GF-D8 (cell line): ENCODE data around the gene ANXA4.
"Not testable (repeated sequence)": the region's sequence is repeated elsewhere in the genome, so short reads cannot be mapped to it uniquely, and the experiment has no call there.

Source experiments
- DNase-seq: peaks from one replicate; lab custom pipeline; 2025; lab: John Stamatoyannopoulos, UW

Gene ANXA4

DNA sequence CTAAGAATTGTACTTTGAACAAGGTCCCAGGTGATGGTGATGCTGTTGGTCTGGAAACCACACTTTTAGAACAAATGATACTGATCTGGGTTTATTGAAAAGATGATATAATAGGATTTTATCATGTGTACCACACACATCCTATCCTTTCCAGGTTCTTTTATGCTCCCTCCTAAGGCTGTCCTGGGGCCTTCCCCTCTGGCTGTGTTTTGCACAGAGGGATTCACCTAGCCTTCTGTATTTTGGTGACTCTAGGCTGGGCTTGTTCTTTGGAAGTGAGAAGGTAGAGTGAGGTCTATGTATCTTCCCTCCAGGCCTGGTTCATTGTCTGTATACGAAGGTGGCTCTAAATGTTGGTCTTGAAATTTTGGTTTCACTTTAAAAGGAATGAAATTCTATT is 12.7 kb downstream of the ANXA4 start:
- DNase-seq: no peak

DNA sequence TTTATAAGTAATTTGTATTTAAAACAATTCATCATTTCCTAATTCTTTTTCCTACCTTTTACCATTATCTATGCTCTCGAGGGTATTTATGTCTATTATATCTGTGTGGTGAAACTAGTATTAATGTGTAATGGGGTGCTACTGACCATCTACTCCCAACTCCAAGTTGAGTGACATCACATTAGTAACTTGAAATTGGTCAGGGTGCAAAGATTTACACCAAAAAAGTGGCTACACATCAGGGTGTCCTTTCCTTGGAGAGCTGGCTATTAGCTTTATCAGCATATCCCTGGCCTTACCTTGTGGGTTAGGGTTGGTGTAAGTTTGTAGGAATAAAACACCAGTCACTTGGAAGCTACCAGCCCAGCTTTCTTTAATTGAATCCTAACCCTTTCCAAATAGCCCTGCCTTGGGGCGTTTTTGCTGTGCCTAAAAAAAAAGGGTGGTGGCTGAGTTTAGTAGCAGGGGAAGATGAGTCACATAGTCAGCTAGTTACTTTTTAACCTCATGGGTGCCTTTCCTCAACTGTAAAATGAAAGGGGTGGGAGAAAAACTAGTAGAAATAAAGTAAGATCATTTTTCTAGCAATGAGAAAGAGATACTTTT is 14.0 kb downstream of the ANXA4 start:
- DNase-seq: no peak

DNA sequence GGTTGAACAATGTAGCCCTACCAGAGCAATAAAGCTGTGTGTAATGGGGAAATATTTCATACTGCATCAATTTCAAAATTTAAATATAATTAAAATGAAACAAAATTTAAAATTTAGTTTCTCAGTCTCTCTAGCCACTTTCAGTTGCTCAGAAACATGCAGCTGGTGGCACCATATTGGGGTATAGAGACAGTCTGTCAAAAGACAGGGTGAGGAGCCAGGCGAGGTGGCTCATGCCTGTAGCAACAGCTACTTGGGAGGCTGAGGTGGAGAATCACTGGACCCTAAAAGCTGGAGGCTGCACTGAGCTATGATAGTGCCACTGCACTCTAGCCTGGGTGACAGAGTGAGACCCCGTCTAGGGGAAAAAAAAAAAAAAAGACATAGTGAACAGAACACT is 20.1 kb downstream of the ANXA4 start:
- DNase-seq: no peak

DNA sequence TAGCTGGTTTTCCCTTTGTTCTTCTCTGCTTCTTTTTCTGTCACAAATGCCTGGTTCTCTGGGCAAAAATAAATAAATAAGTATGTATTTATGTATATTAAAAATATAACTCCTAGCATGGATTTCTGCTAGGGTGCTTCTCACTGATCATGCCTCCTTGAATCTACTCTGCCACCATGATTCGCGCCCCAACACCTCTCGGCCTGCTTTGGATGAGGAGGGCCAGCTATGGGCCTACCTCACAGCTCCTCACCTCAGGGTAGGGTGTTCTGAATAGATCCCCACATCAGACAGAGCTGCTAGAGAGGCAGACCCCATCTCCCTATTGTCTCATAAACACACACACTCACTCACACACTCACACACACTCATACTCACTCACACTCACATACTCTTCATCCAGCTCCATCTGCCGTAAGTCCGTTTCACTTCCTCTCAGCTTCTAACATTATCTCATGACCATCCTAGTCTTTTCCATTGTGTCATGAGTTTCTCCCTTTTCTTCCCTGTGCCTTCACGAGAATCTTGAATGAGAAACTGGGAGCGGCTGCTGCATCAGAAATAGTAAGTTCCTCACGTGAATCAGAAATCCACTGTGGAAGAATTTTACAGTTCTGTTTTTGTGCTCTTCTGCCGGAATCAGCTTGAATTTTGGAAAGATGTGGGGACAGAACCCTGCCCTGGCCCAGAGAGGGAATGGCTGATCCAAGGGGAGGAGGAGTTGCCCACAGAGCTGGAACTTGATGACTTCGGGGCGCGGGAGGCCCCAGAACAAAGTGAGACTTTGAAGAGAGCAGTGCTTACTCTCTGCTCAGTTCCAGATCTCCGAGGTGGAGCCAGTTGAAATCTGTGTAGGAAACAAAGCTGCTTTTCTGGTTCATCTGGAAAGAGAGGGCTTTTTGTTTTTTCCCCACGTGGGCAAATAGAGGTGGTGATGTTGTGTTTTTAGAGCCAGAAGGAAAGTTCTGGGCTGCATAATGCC is 20.9 kb downstream of the ANXA4 start:
- no peak for DNase-seq

DNA sequence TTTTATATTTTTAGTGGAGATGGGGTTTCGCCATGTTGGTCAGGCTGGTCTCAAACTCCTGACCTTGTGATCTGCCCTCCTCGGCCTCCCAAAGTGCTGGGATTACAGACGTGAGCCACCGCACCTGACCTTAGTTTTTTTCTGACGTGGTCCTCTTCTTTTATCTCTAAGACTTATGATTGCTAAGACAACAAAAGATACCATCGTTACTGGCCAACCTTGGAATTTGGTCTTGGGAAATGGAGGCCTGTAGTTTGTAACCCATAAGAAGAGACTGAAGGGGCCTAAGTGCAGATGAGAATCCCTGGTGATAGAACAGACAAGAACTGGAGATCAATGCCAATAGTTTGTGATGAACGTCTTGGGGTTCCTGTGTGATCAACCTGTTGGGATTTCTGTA is 21.9 kb downstream of the ANXA4 start:
- DNase-seq: not testable (repeated sequence)

DNA sequence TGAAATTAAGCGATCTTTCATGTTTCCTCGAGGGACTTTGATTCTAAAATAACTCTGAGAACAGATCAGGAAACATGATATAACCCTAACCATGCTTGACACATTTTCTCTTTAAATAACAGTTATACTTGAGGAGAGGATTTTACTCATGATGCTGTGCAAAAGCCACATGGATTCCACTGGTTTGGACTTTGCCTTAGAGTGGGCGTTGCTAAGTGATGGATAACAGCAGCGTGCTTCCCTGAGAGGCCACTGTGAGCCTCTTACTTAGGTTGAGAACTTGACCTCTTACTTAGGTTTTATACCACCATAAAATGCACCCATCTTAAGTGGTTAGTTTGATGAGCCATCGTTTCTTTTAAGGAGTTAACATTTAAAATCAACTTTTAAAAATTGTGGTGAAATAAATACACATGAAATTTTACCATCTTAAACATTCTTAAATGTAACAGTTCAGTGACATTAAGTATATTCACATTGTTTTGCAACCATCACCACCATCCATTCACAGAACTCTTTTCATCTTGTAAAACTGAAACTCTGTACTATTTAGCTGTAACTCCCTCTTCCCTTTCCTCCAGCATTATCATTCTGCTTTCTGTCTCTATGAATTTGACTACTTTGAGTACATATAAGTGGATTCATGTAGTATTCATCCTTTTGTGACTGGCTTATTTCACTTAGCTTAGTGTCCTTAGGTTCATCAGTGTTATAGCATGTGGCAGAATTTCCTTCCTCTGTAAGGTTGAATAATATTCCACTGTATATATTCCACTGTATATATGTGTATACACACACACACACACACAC is 22.6 kb downstream of the ANXA4 start:
- no peak for DNase-seq

DNA sequence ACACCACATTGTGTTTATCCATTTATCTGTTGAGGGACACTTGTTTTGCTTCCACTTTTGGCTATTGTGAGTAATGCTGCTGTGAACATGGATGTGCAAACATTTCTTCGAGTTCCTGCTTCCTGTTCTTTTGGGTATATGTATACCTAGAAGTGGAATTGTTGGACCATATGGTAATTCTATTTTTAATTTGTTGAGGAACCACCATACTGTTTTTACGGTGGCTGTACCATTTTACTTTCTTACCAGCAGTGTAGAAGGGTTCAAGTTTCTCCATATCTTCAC is 23.1 kb downstream of the ANXA4 start:
- no peak for DNase-seq

DNA sequence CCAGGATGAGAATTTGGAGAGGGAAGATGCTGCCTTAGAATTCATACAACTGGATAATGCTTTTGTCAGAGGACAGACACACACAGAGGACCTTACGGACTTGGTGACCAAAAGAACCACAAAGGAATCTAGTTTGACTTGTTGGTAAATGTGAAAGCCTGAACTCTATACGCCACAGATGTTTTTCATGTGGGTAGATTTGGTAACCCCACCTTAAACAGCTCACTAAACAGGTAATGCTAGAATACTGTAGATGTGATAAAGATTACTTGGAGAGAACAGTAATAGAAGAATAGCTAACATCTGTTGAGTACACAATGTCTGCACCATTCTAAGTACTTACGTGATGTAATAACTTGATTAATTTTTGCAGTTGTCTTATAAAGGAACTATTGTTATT is 24.1 kb downstream of the ANXA4 start:
- no peak for DNase-seq

DNA sequence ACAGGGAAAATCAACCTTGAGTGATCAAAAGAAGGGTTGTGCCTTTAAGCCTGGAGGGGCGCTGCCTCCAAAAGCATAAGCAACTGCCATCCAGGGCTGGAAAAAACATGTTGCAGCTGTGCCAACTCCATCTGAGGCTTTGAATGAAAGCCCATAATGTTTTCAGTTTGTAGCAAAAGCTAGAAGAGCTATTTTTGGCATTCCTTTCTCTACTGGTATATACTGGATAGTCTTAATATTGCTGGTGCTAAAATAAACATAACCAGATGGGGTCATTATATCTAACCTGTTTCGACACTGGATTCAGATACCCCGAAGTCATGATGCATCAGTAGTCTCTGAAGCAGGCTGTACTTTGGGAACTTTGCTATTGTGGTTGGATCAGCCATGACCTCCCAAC is 25.1 kb downstream of the ANXA4 start:
- DNase-seq: no peak

DNA sequence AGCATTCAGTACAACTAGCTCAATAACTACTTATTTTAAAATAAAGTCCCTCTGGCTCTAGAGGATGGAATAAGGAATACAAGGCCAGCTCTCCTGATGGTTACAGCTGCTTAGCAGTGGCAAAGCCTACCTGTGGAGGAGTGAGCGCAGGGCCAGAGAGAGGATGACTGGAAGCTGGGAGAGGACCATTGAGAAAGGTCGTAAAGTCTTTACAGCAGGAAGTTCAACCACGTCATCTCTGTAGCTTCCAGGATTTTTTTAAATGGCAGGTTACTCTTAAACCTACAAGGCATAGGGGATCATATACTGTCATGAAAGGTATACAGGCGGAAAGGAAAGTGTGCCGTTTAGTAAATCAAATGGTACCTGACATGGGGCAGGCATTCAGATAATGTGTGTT is 26.3 kb downstream of the ANXA4 start:
- DNase-seq: no peak

DNA sequence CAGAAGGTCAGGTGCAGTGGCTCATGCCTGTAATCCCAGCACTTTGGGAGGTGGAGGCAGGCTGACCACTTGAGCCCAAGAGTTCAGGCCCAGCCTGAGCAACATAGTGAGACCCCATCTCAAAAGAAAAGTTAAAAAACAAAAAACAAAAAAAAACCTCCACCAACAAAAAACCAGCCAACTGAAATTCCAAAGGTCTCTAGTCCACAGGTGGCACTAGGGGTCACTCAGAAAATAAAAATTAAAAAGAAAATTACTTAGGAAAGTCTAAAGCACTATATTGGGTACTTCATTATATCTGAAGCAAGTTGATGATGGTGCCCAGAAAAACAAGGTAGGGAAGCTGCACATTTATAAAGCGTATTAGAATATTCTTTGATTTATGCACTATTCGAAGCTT is 26.9 kb downstream of the ANXA4 start:
- no peak for DNase-seq

DNA sequence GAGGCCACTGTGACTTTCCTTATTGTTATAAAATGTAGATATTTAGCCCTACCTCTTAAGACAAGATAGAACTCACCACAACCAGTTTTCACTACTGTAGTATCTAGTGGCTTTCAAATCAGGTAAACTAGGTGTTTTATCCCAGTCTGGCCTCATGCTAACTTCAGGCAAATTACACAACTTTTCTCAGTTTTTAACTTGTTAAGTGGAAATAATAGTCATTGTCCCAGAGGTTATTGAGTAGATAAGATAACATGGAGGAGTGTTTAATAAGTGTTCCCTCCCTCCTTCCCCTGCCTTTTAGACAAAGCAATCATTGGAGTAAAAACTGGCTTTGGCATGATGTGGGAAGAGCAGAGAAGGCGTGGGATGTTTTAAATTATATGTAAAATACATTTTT is 27.3 kb downstream of the ANXA4 start:
- no peak for DNase-seq

DNA sequence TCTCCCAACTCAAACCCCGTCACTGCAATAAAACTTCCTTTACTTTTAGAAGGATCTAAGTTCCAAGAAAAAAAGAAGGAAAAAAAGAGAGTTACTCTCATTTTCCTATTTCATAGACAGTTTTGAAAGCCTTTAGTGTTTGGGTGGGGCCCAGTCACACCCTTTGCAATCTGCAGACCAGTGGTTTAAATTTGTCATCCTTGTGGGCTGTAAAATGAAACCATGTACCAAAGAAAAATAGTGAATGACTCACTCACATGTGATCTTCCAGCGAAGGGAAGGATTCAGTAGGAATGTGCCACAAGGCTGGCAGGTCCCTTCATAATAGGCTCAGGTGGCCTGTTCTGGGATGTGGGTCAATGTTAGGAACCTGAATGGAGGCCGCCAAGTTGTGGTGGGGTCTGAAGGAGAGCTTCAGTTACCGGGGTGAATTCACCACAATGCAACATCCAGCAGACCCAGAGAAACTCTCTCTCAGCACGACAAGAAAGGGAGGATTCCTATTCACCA is 28.3 kb downstream of the ANXA4 start:
- DNase-seq: no peak

DNA sequence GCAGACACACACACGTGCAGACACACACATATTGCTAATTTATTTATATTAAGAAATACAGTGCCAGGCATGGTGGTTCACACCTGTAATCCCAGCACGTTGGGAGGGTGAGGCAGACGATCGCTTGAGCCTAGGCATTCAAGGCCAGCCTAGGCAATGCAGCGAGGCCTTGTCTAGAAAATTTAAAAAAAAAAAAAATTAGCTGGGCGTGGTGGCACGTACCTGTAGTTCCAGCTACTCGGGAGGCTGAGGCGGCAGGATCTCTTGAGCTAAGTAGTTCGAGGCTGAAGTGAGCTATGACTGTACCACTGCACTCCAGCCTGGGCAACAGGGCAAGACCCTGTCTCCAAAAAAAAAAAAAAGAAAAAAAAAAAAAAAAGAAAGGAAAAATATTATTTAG is 28.8 kb downstream of the ANXA4 start:
- DNase-seq: no peak

DNA sequence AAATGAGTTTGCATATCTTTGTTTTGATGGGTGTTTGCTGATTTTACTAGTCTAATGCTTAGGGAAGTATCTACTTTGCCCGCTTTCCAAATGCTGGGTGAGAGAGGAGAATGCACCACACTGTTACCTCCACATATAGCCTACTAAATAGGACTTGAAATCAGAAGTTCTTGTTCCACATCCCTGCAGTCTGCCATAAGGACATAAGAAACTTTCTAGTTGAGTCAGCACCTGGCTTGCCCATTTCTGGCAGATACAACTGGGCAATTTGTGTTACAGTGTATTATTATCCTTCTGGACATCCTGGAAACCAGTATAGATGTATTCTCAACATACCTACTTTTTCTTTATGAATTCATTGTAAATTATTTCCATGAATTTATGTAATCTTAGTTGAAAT is 29.5 kb downstream of the ANXA4 start:
- no peak for DNase-seq

DNA sequence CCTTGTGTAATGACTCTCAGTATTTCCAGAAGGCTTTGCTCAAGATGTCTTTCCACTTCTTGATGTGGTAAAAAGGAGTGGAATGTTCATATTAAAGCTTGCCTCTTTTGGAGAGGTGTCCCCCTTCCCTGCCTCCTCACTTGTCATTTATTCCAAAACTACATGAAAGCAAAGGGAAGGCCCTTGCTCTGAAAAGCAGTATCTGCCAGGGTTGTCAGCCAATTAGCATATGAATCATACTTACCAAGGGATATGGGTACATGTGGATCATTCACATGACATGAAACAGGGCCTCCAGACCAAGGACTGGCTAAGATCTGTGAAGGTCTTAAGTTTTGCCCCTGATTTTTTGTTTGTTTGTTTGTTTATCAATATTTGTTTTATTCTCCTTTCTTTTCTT is 31.3 kb downstream of the ANXA4 start:
- no peak for DNase-seq

DNA sequence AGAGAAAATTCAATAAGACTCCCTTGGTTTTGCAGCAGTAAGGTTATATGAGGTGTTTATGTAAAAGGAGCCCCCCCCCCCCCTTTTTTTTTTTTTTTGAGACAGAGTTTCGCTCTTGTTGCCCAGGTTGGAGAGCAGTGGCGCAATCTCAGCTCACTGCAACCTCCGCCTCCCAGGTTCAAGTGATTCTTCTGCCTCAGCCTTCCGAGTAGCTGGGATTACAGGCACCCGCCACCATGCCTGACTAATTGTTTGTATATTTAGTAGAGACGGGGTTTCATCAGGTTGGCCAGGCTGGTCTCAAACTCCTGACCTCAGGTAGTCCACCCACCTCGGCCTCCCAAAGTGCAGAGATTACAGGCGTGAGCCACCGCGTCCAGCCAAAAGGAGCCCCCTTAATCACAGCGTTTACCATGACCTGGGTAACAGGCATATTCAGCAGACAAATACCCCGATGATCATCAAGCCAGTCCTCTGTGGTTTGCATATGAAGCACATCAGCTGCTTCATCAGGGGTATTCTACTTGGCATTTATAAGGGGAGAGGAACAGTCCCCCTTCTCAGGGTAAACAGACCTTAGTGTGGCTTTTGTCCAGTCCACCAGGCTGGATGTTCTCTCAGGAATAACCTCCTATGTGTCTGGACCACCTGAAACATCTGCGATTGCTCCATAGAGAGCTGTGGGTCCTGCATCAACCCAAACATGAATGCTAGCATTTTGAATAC is 32.5 kb downstream of the ANXA4 start:
- DNase-seq: not testable (repeated sequence)

DNA sequence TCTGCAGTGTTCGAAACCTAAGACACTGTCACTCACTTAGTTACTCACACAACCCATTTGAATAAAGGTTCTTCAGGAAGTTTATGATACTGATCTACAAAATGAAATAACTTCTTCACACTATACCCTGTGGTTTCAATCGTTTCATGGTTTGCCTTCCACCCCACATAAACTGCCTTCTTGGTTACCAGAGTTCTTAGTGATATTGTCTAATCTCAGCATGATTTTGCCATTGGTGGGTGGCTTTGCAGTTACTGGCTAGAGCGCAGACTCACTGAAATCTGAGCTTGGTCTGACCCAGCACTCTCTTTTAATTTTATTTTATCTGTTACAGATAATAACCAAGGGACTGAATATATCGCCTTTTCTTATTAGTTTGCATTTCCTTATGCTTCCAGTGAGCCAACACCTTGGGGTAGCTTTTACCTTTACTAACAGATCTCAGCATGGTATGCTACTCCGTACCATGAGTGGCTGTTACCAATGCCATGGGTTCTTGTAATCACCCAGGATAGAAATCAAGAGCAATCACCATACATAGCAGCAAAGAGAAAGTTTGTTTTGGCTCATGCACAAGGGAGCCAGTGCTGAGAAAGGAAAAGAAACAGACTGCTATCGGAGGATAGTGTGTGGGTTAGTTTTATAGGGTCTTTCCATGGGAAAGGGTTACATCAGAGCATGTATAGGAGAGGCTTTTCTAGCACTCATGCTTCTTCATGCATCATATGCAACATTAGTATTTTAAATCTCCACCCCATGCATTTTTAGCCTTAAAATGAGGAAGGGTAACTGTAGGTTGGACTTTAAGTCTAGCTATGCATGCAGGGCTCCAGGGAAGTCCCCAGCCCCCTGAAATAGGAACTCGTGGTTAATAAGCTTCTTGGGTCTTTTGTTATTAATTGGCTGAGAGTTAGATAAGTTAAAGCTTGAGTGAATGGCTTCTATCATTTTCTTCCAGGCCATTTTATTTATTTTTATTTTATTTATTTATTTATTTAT is 33.3 kb downstream of the ANXA4 start:
- DNase-seq: no peak

DNA sequence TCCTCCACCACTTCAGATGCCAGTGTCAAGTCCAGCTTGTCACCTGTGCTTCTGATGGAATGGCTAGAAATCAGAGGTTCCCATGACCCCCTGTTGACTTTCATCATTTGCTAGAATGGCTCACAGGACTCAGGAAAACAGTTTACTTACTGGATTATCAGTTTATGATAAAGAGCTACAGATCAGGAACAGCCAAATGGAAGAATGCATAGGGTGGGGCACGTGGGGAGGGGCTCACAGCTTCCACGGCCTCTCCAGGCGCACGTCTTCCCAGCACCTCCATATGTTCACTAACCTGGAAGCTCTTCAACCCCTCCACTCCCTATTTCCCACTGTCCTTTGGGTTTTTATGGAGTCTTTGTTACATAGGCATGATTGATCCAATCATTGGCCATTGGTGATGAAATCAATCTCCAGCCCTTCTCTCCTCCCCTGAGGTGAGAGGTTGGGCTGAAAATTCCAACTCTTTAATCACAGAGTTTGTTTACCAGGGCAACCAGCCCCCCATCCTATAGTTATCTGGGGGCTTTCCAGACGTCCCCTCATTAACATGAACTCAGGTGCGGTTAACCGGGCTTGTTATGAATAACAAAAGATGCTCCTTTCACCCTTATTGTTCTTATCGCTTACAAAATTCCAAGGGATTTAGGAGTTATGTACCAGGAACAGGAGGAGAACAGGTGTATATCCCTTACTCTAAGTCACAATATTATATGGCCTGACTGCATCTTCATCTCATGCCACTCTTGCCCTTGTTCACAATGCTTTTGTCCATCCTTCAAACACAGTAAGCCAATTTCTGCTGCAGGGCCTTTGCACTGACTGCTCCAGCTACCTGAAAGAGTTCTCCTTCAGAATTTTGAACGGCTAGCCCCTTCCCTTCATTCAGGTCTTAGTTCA is 35.2 kb downstream of the ANXA4 start:
- no peak for DNase-seq

DNA sequence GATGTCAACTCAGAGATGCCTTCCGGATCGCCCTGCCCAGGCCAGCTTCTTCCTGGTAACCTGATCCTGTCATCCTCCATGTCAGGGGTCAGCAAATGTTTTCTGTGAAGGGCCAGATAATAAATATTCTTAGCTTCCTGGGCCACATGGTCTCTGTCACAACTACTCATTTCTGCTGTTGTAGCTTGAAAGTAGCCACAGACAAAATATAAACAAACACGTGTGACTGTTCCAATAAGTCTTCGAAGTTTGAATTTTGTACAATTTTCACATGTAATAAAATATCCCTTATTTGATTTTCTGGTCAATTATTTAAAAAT is 35.8 kb downstream of the ANXA4 start:
- no peak for DNase-seq
